Esophagus squamous epithelium (tissue), 5 donors: ENCODE results near the gene DLG2. TPM values are rescaled to one million over a fixed set of nuclear protein-coding genes. Genes with fewer than 3 reads are reported as not detected.

ENCODE experiments used
- DNase-seq: peaks from one replicate; lab custom pipeline; 2025; lab: John Stamatoyannopoulos, UW
- H3K27ac ChIP-seq, 4 donors: fragments of 200-600 bp; sonication (generic); one replicate each; pipeline ENCODE4 v1.5.1; 2016 to 2019; ENCODE audit warnings: mild to moderate bottlenecking in 1 of 4
- H3K27me3 ChIP-seq, 4 donors: fragments of 200-600 bp; sonication (generic); 1 replicate in 3 of 4; 2 replicates in 1 of 4; pipeline versions ENCODE4 v1.5.1 to v1.6.0; 2017 to 2021; ENCODE audit warnings: antibody characterized with exemption in 1 of 4
- H3K36me3 ChIP-seq, 3 donors: fragments of 200-600 bp; sonication (generic); one replicate each; pipeline ENCODE4 v1.5.1; 2016 to 2019
- H3K4me1 ChIP-seq, 3 donors: fragments of 200-600 bp; sonication (generic); one replicate each; pipeline ENCODE4 v1.5.1; 2017 to 2019
- H3K4me3 ChIP-seq, 4 donors: fragments of 200-600 bp; sonication (generic); 1 replicate in 3 of 4; 2 replicates in 1 of 4; pipeline ENCODE4 v1.5.1; 2016 to 2019; ENCODE audit warnings: mild to moderate bottlenecking in 2 of 4, moderate library complexity in 1 of 4
- H3K9me3 ChIP-seq, 3 donors: fragments of 200-600 bp; sonication (generic); one replicate each; pipeline ENCODE4 v1.5.1; 2016 to 2019
- POLR2A ChIP-seq, 4 donors: fragments of 450-650 bp; IDR thresholded peaks; one replicate each; pipeline ENCODE4 v1.6.1; 2017; ENCODE audit warnings: antibody characterized with exemption in 4 of 4, mild to moderate bottlenecking in 4 of 4, moderate library complexity in 3 of 4
- WGBS, 2 donors: methylation state at CpG; one replicate each; pipeline ENCODE4 v1.1.5; 2018; 5-methylcytosine and 5-hydroxymethylcytosine counted together
- intact Hi-C: fragments of 100-400 bp; cut with DNase I; formaldehyde crosslinking; loops from one replicate; pipeline ENCODE4 v1.15.0; 2022
- total RNA-seq, 4 donors: library from RNA; depleted of rRNA; stranded (reverse); fragments of >200 nt; gene quantifications; one replicate each; pipeline ENCODE4 v1.1.0, GENCODE V29; 2016
- TF ChIP-seq, protein P1 (sequence below), 6 experiments: fragments of 450-650 bp in 4 of 6; fragments of 200-600 bp in 2 of 6; sonication (generic) in 2 of 6; IDR thresholded peaks; one replicate each; pipeline ENCODE4 v1.5.1; 2016 to 2019; ENCODE audit warnings: antibody characterized with exemption in 6 of 6, mild to moderate bottlenecking in 4 of 6, moderate library complexity in 4 of 6
- donor health status: DM: yes; HTN: yes; CAD: no.

Gene DLG2
- total RNA-seq, 4 donors from 2014 or later = 2.9 to 27.7 (median 12.6) TPM

- H3K4me1 ChIP-seq = no peaks in the 10 kb centered on the region
- no peak for DNase-seq
- TF ChIP-seq, protein P1, sequence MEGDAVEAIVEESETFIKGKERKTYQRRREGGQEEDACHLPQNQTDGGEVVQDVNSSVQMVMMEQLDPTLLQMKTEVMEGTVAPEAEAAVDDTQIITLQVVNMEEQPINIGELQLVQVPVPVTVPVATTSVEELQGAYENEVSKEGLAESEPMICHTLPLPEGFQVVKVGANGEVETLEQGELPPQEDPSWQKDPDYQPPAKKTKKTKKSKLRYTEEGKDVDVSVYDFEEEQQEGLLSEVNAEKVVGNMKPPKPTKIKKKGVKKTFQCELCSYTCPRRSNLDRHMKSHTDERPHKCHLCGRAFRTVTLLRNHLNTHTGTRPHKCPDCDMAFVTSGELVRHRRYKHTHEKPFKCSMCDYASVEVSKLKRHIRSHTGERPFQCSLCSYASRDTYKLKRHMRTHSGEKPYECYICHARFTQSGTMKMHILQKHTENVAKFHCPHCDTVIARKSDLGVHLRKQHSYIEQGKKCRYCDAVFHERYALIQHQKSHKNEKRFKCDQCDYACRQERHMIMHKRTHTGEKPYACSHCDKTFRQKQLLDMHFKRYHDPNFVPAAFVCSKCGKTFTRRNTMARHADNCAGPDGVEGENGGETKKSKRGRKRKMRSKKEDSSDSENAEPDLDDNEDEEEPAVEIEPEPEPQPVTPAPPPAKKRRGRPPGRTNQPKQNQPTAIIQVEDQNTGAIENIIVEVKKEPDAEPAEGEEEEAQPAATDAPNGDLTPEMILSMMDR (IDR thresholded peaks at IDR 0.05) = no peak
- TF ChIP-seq POLR2A (IDR thresholded peaks at IDR 0.05) = no peak
- intact Hi-C loops = no loop called here
- no peak overlapping the region for H3K27ac ChIP-seq
- H3K36me3 ChIP-seq = no peaks in the 10 kb centered on the region
- no peaks in the 10 kb centered on the region for H3K27me3 ChIP-seq
- WGBS, 2 donors = 57 to 67% methylated on average over 1 of the region's 1 CpG
- H3K9me3 ChIP-seq = peaks cover 0 to 15% (median 0%) of the 10 kb centered on the region in 3 donors
- H3K4me3 ChIP-seq = no peak overlapping the region
Measured at GRCh38 chr11:85170184-85170583, 457.0 kb downstream of the DLG2 start.

DNA sequence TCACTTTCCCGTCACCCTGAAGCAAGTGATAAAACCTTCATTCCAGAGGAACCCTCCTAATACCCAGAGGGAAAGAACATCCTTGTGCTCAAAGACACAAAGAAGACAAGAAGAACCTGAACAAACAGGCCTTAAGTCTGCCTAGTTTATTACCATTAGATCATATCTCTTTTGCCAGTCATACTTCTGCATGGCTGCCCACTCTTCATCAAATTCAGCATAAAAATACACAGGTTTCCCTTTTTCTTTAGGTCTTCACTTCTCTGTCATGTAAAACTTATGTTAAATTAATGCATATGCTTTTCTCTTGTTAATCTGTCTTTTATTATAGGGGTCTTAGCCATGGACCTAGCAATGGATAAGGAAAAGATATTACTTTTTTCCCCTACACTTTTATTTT, 459.7 kb downstream of the DLG2 start:
- Histone ChIP-seq H3K27ac (no peak overlapping the region), H3K4me3 (no peak overlapping the region), H3K27me3 (no peaks in the 10 kb centered on the region), H3K36me3 (no peaks in the 10 kb centered on the region), H3K4me1 (no peaks in the 10 kb centered on the region), H3K9me3 (peaks cover 0 to 4% (median 0%) of the 10 kb centered on the region in 3 donors)
- TF ChIP-seq, protein P1 (IDR thresholded peaks at IDR 0.05) = no peak
- TF ChIP-seq POLR2A (IDR thresholded peaks at IDR 0.05) = no peak
- intact Hi-C loops = no loop called here
- WGBS, 2 donors = 62 to 93% methylated on average over 1 of the region's 1 CpG
- DNase-seq = no peak

- H3K4me3 ChIP-seq = no peak overlapping the region
- no peak for DNase-seq
- WGBS, 2 donors = 43 to 68% methylated on average over 1 of the region's 1 CpG
- no peaks in the 10 kb centered on the region for H3K27me3 ChIP-seq
- no peak overlapping the region for H3K27ac ChIP-seq
- no peaks in the 10 kb centered on the region for H3K36me3 ChIP-seq
- TF ChIP-seq, protein P1 (IDR thresholded peaks at IDR 0.05) = no peak
- TF ChIP-seq POLR2A (IDR thresholded peaks at IDR 0.05) = no peak
- no peaks in the 10 kb centered on the region for H3K4me1 ChIP-seq
- intact Hi-C loops = no loop called here
- peaks cover 0 to 3% (median 0%) of the 10 kb centered on the region in 3 donors for H3K9me3 ChIP-seq
Measured at GRCh38 chr11:85167038-85167437, 460.1 kb downstream of the DLG2 start.

- TF ChIP-seq POLR2A (IDR thresholded peaks at IDR 0.05) = no peak
- TF ChIP-seq, protein P1 (IDR thresholded peaks at IDR 0.05) = no peak
- no peak for DNase-seq
- intact Hi-C loops = no loop called here
- Histone ChIP-seq H3K9me3 (no peaks in the 10 kb centered on the region), H3K27ac (no peak overlapping the region), H3K4me1 (no peaks in the 10 kb centered on the region), H3K4me3 (no peak overlapping the region), H3K36me3 (no peaks in the 10 kb centered on the region), H3K27me3 (no peaks in the 10 kb centered on the region)
- 60 to 88% methylated on average over 2 of the region's 2 CpGs for WGBS, 2 donors
Measured at GRCh38 chr11:85165819-85166218, 461.3 kb downstream of the DLG2 start.

- no peak overlapping the region for H3K4me3 ChIP-seq
- no peak for DNase-seq
- H3K9me3 ChIP-seq = no peaks in the 10 kb centered on the region
- no peaks in the 10 kb centered on the region for H3K4me1 ChIP-seq
- WGBS, 2 donors = 65 to 72% methylated on average over 2 of the region's 2 CpGs
- TF ChIP-seq, protein P1 (IDR thresholded peaks at IDR 0.05) = no peak
- H3K27me3 ChIP-seq = no peaks in the 10 kb centered on the region
- intact Hi-C loops = no loop called here
- no peak overlapping the region for H3K27ac ChIP-seq
- no peaks in the 10 kb centered on the region for H3K36me3 ChIP-seq
Measured at GRCh38 chr11:85164743-85165142, 462.4 kb downstream of the DLG2 start.
